H1 (cell line): ENCODE data around the gene COL6A2. TPM values are rescaled to one million over a fixed set of nuclear protein-coding genes. Genes with fewer than 3 reads are reported as not detected.

Experiments used
- CTCF ChIA-PET: fragments of 300-600 bp; sonication (Branson Sonifier 250); formaldehyde crosslinking; loops from one replicate; lab custom pipeline; 2021; ENCODE audit not compliant: partially characterized antibody; lab: Charles Lee
- POLR2A ChIA-PET: fragments of 300-600 bp; sonication (Branson Sonifier 250); formaldehyde crosslinking; loops from one replicate; lab custom pipeline; 2021; ENCODE audit warnings: inconsistent platforms; ENCODE audit not compliant: partially characterized antibody; lab: Charles Lee
- DNase-seq, 2 experiments: peaks; one replicate each; pipeline versions ENCODE4 v3.0.0 to v3.0.0-alpha.2; 2010 to 2022; ENCODE audit warnings: low spot score in 2 of 2, low read depth in 1 of 2, mixed read lengths in 1 of 2
- FAIRE-seq: peaks from 2 replicates; lab custom pipeline; 2011; peaks lifted over from hg19 to GRCh38; lab: Jason Lieb, UNC
- H2AFZ ChIP-seq: 2 replicates; pipeline ENCODE4 v1.8.1; 2012; ENCODE audit warnings: low read length, inconsistent platforms
- H2AK5ac ChIP-seq: 2 replicates; pipeline ENCODE4 v1.6.1; 2013; ENCODE audit warnings: low read depth, low read length
- H2BK120ac ChIP-seq: replicated peaks from 2 replicates; pipeline ENCODE3; 2013; ENCODE audit warnings: low read depth, low read length, inconsistent platforms
- H2BK12ac ChIP-seq: 2 replicates; pipeline ENCODE4 v1.6.1; 2013; ENCODE audit warnings: low read depth, low read length
- H2BK15ac ChIP-seq: 2 replicates; pipeline ENCODE4 v1.6.1; 2013; ENCODE audit warnings: low read length
- H2BK20ac ChIP-seq: 2 replicates; pipeline ENCODE4 v1.6.1; 2013; ENCODE audit warnings: low read length
- H2BK5ac ChIP-seq: 2 replicates; pipeline ENCODE4 v1.6.1; 2013; ENCODE audit warnings: low read depth, low read length
- H3K14ac ChIP-seq: 2 replicates; pipeline ENCODE4 v1.6.1; 2013; ENCODE audit warnings: inconsistent platforms; ENCODE audit not compliant: insufficient read length
- H3K18ac ChIP-seq: 2 replicates; pipeline ENCODE4 v1.6.1; 2013; ENCODE audit warnings: low read length; ENCODE audit errors: extremely low read depth
- H3K23ac ChIP-seq: 2 replicates; pipeline ENCODE4 v1.6.1; 2013; ENCODE audit warnings: inconsistent platforms; ENCODE audit not compliant: insufficient read length
- H3K23me2 ChIP-seq: 2 replicates; pipeline ENCODE4 v1.6.1; 2013; ENCODE audit warnings: low read depth, low read length
- H3K27ac ChIP-seq: 2 replicates; pipeline ENCODE4 v1.6.1; 2011; ENCODE audit warnings: low read depth, low read length, inconsistent platforms
- H3K27me3 ChIP-seq, 4 experiments: replicated peaks in 1 of 4; 1 replicate in 1 of 4; 2 replicates in 3 of 4; pipeline versions ENCODE4 v1.6.1 to v1.8.1; 2011 to 2013; ENCODE audit warnings: low read length in 3 of 4, mild to moderate bottlenecking in 3 of 4, inconsistent platforms in 2 of 4, mixed read lengths in 2 of 4, moderate library complexity in 1 of 4; ENCODE audit not compliant: control insufficient read depth in 3 of 4, insufficient read depth in 3 of 4; ENCODE audit errors: extremely low read depth in 1 of 4
- H3K36me3 ChIP-seq, 4 experiments: 2 replicates each; pipeline versions ENCODE4 v1.6.1 to v1.8.1; 2011 to 2013; ENCODE audit warnings: mild to moderate bottlenecking in 4 of 4, low read length in 3 of 4, moderate library complexity in 2 of 4, control low read depth in 1 of 4, inconsistent platforms in 1 of 4; ENCODE audit not compliant: insufficient read depth in 4 of 4, control insufficient read depth in 2 of 4
- H3K4ac ChIP-seq: replicated peaks from 2 replicates; pipeline ENCODE3; 2013; ENCODE audit warnings: low read length, low read depth, mixed read lengths, inconsistent platforms; ENCODE audit not compliant: insufficient read length
- H3K4me1 ChIP-seq, 4 experiments: replicated peaks in 1 of 4; 1 replicate in 1 of 4; 2 replicates in 3 of 4; pipeline versions ENCODE4 v1.6.1 to v1.8.1; 2011 to 2013; ENCODE audit warnings: low read length in 3 of 4, inconsistent platforms in 2 of 4, mixed read lengths in 1 of 4; ENCODE audit not compliant: insufficient read depth in 4 of 4, control insufficient read depth in 3 of 4
- H3K4me2 ChIP-seq, 2 experiments: 2 replicates each; pipeline versions ENCODE4 v1.6.1 to v1.8.1; 2011 to 2013; ENCODE audit warnings: low read depth in 2 of 2, low read length in 2 of 2, control low read depth in 1 of 2, inconsistent platforms in 1 of 2, mild to moderate bottlenecking in 1 of 2; ENCODE audit not compliant: insufficient read depth in 1 of 2
- H3K4me3 ChIP-seq, 4 experiments: fragments of 200-600, 300-600 bp in 1 of 4; sonication (generic), shearing (Covaris generic), sonication (Bioruptor Twin) in 1 of 4; 2 replicates each; pipeline versions ENCODE4 v1.5.1 to v1.8.1; 2011 to 2016; ENCODE audit warnings: low read length in 4 of 4, low read depth in 3 of 4, control low read depth in 2 of 4, inconsistent platforms in 2 of 4, mild to moderate bottlenecking in 2 of 4, mixed read lengths in 1 of 4, moderate library complexity in 1 of 4; ENCODE audit not compliant: insufficient read depth in 2 of 4; ENCODE audit errors: extremely low read depth in 1 of 4
- H3K56ac ChIP-seq: replicated peaks from 2 replicates; pipeline ENCODE3; 2013; ENCODE audit warnings: low read depth, mild to moderate bottlenecking, mixed read lengths, low read length, inconsistent platforms; ENCODE audit not compliant: insufficient read length
- H3K79me1 ChIP-seq: 2 replicates; pipeline ENCODE4 v1.6.1; 2013; ENCODE audit warnings: low read depth, low read length, control low read depth
- H3K79me2 ChIP-seq, 2 experiments: 2 replicates each; pipeline versions ENCODE4 v1.6.1 to v1.8.1; 2012 to 2013; ENCODE audit warnings: low read length in 2 of 2, mild to moderate bottlenecking in 2 of 2, inconsistent platforms in 1 of 2; ENCODE audit not compliant: insufficient read depth in 2 of 2, control insufficient read depth in 1 of 2
- H3K9ac ChIP-seq, 4 experiments: replicated peaks in 1 of 4; 1 replicate in 1 of 4; 2 replicates in 3 of 4; pipeline versions ENCODE4 v1.6.1 to v1.8.1; 2011 to 2013; ENCODE audit warnings: low read depth in 3 of 4, low read length in 3 of 4, control low read depth in 2 of 4, mild to moderate bottlenecking in 2 of 4, moderate library complexity in 2 of 4, inconsistent platforms in 1 of 4; ENCODE audit errors: extremely low read depth in 1 of 4
- H3K9me3 ChIP-seq, 2 experiments: 2 replicates each; pipeline versions ENCODE4 v1.6.1 to v1.8.1; 2012 to 2013; ENCODE audit warnings: mild to moderate bottlenecking in 2 of 2, moderate library complexity in 2 of 2, control low read depth in 1 of 2, inconsistent platforms in 1 of 2, low read depth in 1 of 2, low read length in 1 of 2, mixed read lengths in 1 of 2; ENCODE audit not compliant: insufficient read depth in 2 of 2
- H4K20me1 ChIP-seq, 2 experiments: replicated peaks in 1 of 2; 2 replicates each; pipeline versions ENCODE3 to v1.8.1; 2011 to 2013; ENCODE audit warnings: inconsistent platforms in 2 of 2, low read length in 2 of 2, mild to moderate bottlenecking in 1 of 2; ENCODE audit not compliant: insufficient read depth in 2 of 2, control insufficient read depth in 1 of 2
- H4K5ac ChIP-seq: 2 replicates; pipeline ENCODE4 v1.6.1; 2013; ENCODE audit warnings: low read length, low read depth, mixed read lengths, inconsistent platforms; ENCODE audit not compliant: insufficient read length
- H4K8ac ChIP-seq: 2 replicates; pipeline ENCODE4 v1.8.0; 2013; ENCODE audit warnings: mild to moderate bottlenecking, moderate library complexity, low read length, inconsistent platforms; ENCODE audit not compliant: insufficient read depth; ENCODE audit errors: extremely low read depth
- H4K91ac ChIP-seq: replicated peaks from 2 replicates; pipeline ENCODE3; 2013; ENCODE audit warnings: low read length, mixed read lengths, inconsistent platforms; ENCODE audit not compliant: insufficient read length
- CHD1 ChIP-seq: IDR thresholded peaks from 2 replicates; pipeline ENCODE4 v1.6.1; 2012; ENCODE audit warnings: low read depth, low read length, improper control_type of control experiment
- CHD2 ChIP-seq: IDR thresholded peaks from 2 replicates; pipeline ENCODE4 v1.6.1; 2012; ENCODE audit warnings: low read length, improper control_type of control experiment
- JUN ChIP-seq: IDR thresholded peaks from 2 replicates; pipeline ENCODE4 v1.6.1; 2011; ENCODE audit warnings: low read depth, mild to moderate bottlenecking, improper control_type of control experiment, low read length
- KDM4A ChIP-seq: IDR thresholded peaks from one replicate; pipeline ENCODE4 v1.7.1; 2012; ENCODE audit warnings: low read depth, mild to moderate bottlenecking, moderate library complexity, low read length, inconsistent platforms; ENCODE audit not compliant: severe bottlenecking
- MAFK ChIP-seq: IDR thresholded peaks from 2 replicates; pipeline ENCODE4 v1.6.1; 2012; ENCODE audit warnings: low read depth, mild to moderate bottlenecking, improper control_type of control experiment, low read length
- RAD21 ChIP-seq, 2 experiments: IDR thresholded peaks in 1 of 2; conservative IDR thresholded peaks in 1 of 2; 2 replicates each; pipeline ENCODE4 v1.6.1; 2011; ENCODE audit warnings: low read depth in 2 of 2, low read length in 2 of 2, improper control_type of control experiment in 1 of 2, inconsistent platforms in 1 of 2, mild to moderate bottlenecking in 1 of 2, moderate library complexity in 1 of 2
- SIRT6 ChIP-seq: IDR thresholded peaks from one replicate; pipeline ENCODE4 v1.7.1; 2012; ENCODE audit warnings: low read length, inconsistent platforms
- TCF12 ChIP-seq: IDR thresholded peaks from 2 replicates; pipeline ENCODE4 v1.6.1; 2011; ENCODE audit warnings: low read depth, mild to moderate bottlenecking, low read length
- WGBS, 2 experiments: shearing (Covaris generic) in 1 of 2; methylation state at CpG; one replicate each; pipeline versions ENCODE4 v1.1.6 to v1.1.7; 2013 to 2015; ENCODE audit warnings: low lambda C conversion rate in 2 of 2, mixed read lengths in 2 of 2, inconsistent platforms in 1 of 2, low coverage in 1 of 2, missing lambda C conversion rate in 1 of 2; ENCODE audit not compliant: insufficient replicate concordance in 2 of 2, insufficient coverage in 1 of 2, insufficient read length in 1 of 2; ENCODE audit errors: extremely low coverage in 1 of 2, missing lambda C conversion rate in 1 of 2; 5-methylcytosine and 5-hydroxymethylcytosine counted together
- polyA plus RNA-seq, 7 experiments: library from polyadenylated mRNA; depleted of rRNA in 3 of 7; stranded (reverse) in 5 of 7; unstranded in 2 of 7; fragments of >200 nt in 5 of 7; fragments of 200-250 nt in 2 of 7; gene quantifications; 1 replicate in 5 of 7; 2 replicates in 1 of 7; 4 replicates in 1 of 7; pipeline versions ENCODE4 v1.2.1 to v1.2.3, GENCODE V29; 2011 to 2013; ENCODE audit warnings: missing spikeins in 2 of 7, mixed read lengths in 2 of 7
- total RNA-seq: library from RNA; stranded (reverse); fragmentation: NEBNext Ultra II Directional; extraction: Animal tissue kit (Norgen Biotek cat#: 25700); gene quantifications from 2 replicates; pipeline ENCODE4 v1.2.1, GENCODE V29; 2021
- TF ChIP-seq, protein P1 (sequence below): IDR thresholded peaks from 2 replicates; pipeline ENCODE4 v1.6.1; 2011; ENCODE audit warnings: low read depth, mild to moderate bottlenecking, low read length; ENCODE audit not compliant: insufficient read depth

Gene COL6A2
- total and polyA plus RNA-seq, 2 of the 8 experiments (the other 6 are each of a cell fraction or from before 2014, with no cell fraction given), result 60.1 to 62.7 TPM

DNA sequence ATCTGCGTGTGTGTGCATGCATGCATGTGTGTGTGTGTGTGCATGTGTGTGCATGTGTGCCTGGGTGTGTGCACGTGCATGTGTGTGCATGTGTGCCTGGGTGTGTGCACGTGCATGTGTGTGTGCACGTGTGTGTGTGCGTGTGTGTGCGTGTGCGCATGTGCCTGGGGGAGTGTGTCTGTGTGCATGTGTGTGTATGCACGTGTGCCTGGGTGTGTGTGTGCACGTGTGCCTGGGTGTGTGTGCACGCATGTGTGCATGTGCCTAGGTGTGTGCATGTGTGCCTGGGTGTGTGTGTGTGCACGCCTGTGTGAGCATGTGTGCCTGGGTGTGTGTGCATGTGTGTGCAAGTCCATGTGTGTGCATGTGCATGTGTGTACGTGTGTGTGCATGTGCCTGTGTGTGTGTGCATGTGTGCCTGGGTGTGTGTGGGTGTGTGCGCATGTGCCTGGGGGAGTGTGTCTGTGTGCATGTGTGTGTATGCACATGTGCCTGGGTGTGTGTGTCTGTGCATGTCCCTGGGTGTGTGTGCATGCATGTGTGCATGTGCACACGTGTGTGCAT is 29.3 kb upstream of the COL6A2 start:
- H3K4ac ChIP-seq, result no peak overlapping the region
- FAIRE-seq (no peak), DNase-seq (no peak)
- H3K14ac ChIP-seq, result no peak overlapping the region
- TF ChIP-seq MAFK, result no peak
- TF ChIP-seq TCF12, result no peak
- TF ChIP-seq CHD1, result no peak
- TF ChIP-seq SIRT6, result no peak
- no peak for TF ChIP-seq JUN
- TF ChIP-seq, protein P1, sequence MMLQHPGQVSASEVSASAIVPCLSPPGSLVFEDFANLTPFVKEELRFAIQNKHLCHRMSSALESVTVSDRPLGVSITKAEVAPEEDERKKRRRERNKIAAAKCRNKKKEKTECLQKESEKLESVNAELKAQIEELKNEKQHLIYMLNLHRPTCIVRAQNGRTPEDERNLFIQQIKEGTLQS, result no peak
- TF ChIP-seq RAD21 (IDR thresholded peaks at IDR 0.05 in 1 of 2, conservative IDR thresholded peaks at IDR 0.05 in 1 of 2; ENCODE audit: low read depth in 2 of 2, low read length in 2 of 2), result no peak
- TF ChIP-seq KDM4A, result no peak
- no peak for TF ChIP-seq CHD2
- H4K20me1 ChIP-seq, result peaks cover 0 to 5% of the 10 kb centered on the region in 2 experiments
- WGBS, 2 experiments, result 74% methylated on average over 12 of the region's 14 CpGs; no CpG with 5 or more reads in 1 of the 2 experiments
- no peak overlapping the region for H4K91ac ChIP-seq
- H3K79me1 ChIP-seq, result no peaks in the 10 kb centered on the region
- no peak overlapping the region for H4K5ac ChIP-seq
- H2AK5ac ChIP-seq, result no peak overlapping the region
- POLR2A ChIA-PET, result no interaction called here
- H3K9ac ChIP-seq, result no peak overlapping the region
- no peak overlapping the region for H2BK5ac ChIP-seq
- H4K8ac ChIP-seq, result no peak overlapping the region
- no peak overlapping the region for H2BK20ac ChIP-seq
- H3K4me1 ChIP-seq, result peaks cover 0 to 8% (median 2%) of the 10 kb centered on the region in 4 experiments; a peak in 5 of 7 replicates
- H3K79me2 ChIP-seq, result no peaks in the 10 kb centered on the region
- no peak overlapping the region for H2BK120ac ChIP-seq
- no peak overlapping the region for H3K56ac ChIP-seq
- CTCF ChIA-PET, result no interaction called here
- no peaks in the 10 kb centered on the region; a peak in 2 of 7 replicates for H3K27me3 ChIP-seq
- H3K9me3 ChIP-seq, result peaks cover 0 to 3% of the 10 kb centered on the region in 2 experiments; a peak in 2 of 4 replicates
- no peak overlapping the region for H3K4me3 ChIP-seq
- no peak overlapping the region for H3K27ac ChIP-seq
- H3K4me2 ChIP-seq, result no peak overlapping the region
- no peak overlapping the region for H2BK15ac ChIP-seq
- no peak overlapping the region for H3K23ac ChIP-seq
- H2BK12ac ChIP-seq, result no peak overlapping the region
- no peak overlapping the region for H2AFZ ChIP-seq
- no peak overlapping the region for H3K18ac ChIP-seq
- H3K36me3 ChIP-seq, result no peaks in the 10 kb centered on the region
- no peaks in the 10 kb centered on the region for H3K23me2 ChIP-seq
